ENCODE measurements around the gene COA6. TPM values are rescaled to one million over a fixed set of nuclear protein-coding genes. Genes with fewer than 3 reads are reported as not detected.
A peak's percentile ranks its signal among the peaks of the same experiment; 100 is the strongest.
"Not testable (repeated sequence)": the region's sequence is repeated elsewhere in the genome, so short reads cannot be mapped to it uniquely, and the experiment has no call there.

The COA6 gene
- total RNA-seq, 1 donor from 2014 or later, result 39.0 TPM

DNA sequence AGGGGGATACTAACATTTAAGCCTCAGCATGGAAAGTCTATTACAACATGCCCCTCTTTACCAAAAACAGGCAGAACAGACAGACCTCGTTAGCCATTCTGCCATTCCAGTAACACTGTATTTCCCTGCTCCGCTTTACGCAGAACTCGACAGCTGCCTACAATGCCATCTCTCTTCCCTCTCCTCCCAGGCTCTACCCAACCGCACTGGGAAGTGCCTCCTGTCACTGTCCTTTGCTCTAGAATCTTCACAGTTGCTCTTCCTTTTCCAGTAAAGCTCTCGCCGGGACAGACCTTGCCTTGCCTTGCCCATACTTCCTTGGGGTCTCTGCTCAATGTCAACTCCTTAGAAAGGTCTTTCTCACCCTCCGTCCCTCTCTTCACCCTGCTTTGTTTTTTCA lies 22.8 kb downstream of the COA6 start:
- TF ChIP-seq, protein P1, sequence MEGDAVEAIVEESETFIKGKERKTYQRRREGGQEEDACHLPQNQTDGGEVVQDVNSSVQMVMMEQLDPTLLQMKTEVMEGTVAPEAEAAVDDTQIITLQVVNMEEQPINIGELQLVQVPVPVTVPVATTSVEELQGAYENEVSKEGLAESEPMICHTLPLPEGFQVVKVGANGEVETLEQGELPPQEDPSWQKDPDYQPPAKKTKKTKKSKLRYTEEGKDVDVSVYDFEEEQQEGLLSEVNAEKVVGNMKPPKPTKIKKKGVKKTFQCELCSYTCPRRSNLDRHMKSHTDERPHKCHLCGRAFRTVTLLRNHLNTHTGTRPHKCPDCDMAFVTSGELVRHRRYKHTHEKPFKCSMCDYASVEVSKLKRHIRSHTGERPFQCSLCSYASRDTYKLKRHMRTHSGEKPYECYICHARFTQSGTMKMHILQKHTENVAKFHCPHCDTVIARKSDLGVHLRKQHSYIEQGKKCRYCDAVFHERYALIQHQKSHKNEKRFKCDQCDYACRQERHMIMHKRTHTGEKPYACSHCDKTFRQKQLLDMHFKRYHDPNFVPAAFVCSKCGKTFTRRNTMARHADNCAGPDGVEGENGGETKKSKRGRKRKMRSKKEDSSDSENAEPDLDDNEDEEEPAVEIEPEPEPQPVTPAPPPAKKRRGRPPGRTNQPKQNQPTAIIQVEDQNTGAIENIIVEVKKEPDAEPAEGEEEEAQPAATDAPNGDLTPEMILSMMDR (IDR thresholded peaks at IDR 0.05; ENCODE audit: borderline replicate concordance), result no peak
- Histone ChIP-seq H3K9me3 (replicated peaks) (no peaks in the 10 kb centered on the region), H3K27me3 (ENCODE audit: low read depth) (no peaks in the 10 kb centered on the region), H3K36me3 (peaks cover 32% of the 10 kb centered on the region), H3K27ac (replicated peaks) (no peak overlapping the region), H3K4me3 (no peak overlapping the region), H3K4me1 (peaks cover 5% of the 10 kb centered on the region)
- no peak for DNase-seq
- intact Hi-C loops (cut with micrococcal nuclease), result no loop called here

DNA sequence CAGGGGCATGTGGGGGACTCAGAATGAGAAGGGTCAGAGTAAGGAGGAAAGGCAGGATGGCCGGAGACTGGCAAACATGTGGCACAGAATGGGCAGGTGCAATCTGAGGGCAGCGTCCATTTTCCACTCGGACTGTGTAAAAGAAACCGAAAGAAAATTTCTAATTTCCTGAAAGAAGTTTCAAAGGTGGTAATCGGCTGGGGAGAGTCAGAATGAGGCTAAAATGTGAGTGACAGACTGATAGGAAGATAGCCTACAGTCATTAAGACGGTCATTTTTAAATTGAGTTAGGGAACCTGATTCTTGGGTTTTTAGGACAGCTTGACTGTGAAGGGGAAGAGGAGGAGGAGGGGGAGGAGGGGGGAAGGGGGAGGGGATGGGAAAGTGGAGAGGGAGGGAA lies 23.6 kb downstream of the COA6 start:
- TF ChIP-seq, protein P1 (IDR thresholded peaks at IDR 0.05; ENCODE audit: borderline replicate concordance), result no peak
- DNase-seq, result no peak
- intact Hi-C loops (cut with micrococcal nuclease), result no loop called here
- Histone ChIP-seq H3K9me3 (replicated peaks) (no peaks in the 10 kb centered on the region), H3K4me1 (peaks cover 5% of the 10 kb centered on the region), H3K4me3 (no peak overlapping the region), H3K27me3 (ENCODE audit: low read depth) (no peaks in the 10 kb centered on the region), H3K27ac (replicated peaks) (no peak overlapping the region), H3K36me3 (peaks cover 25% of the 10 kb centered on the region)

DNA sequence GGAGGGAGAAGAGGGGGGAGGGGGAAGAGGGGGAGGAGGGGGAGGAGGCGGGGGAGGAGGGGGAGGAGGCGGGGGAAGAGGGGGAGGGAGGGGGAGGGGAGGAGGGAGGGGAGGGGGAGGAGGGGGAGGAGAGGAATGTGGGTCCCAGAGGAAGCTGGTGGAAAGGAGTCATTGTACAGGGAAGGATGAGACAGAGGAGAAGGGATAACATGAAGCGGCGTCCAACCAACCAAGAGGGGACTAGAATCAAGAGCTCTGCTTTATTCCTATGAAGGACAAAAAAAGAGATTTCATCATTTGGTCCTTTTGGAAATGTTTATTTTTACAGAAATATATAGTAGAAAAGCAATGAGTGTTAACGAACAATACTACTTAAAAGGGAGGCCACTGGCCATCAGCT lies 24.5 kb downstream of the COA6 start:
- intact Hi-C loops (cut with micrococcal nuclease), result no loop called here

GRCh38 chr1:234398849-234399381 lies 25.7 kb downstream of the COA6 start:
- no peak for DNase-seq
- Histone ChIP-seq H3K4me1 (peaks cover 5% of the 10 kb centered on the region), H3K4me3 (no peak overlapping the region), H3K36me3 (peaks cover 5% of the 10 kb centered on the region), H3K9me3 (replicated peaks) (no peaks in the 10 kb centered on the region), H3K27me3 (ENCODE audit: low read depth) (no peaks in the 10 kb centered on the region), H3K27ac (replicated peaks) (no peak overlapping the region)
- intact Hi-C loops (cut with micrococcal nuclease), result no loop called here
- TF ChIP-seq, protein P1 (IDR thresholded peaks at IDR 0.05; ENCODE audit: borderline replicate concordance), result no peak

More for the DNA sequence above, 24.5 kb downstream of the COA6 start:
- H3K4me3 ChIP-seq, result no peak overlapping the region
- H3K9me3 ChIP-seq (replicated peaks), result no peaks in the 10 kb centered on the region
- TF ChIP-seq, protein P1 (IDR thresholded peaks at IDR 0.05; ENCODE audit: borderline replicate concordance), result no peak
- no peak for DNase-seq
- H3K4me1 ChIP-seq, result peaks cover 5% of the 10 kb centered on the region
- H3K27me3 ChIP-seq (ENCODE audit: low read depth), result no peaks in the 10 kb centered on the region
- H3K27ac ChIP-seq (replicated peaks), result no peak overlapping the region
- H3K36me3 ChIP-seq, result peaks cover 17% of the 10 kb centered on the region

DNA sequence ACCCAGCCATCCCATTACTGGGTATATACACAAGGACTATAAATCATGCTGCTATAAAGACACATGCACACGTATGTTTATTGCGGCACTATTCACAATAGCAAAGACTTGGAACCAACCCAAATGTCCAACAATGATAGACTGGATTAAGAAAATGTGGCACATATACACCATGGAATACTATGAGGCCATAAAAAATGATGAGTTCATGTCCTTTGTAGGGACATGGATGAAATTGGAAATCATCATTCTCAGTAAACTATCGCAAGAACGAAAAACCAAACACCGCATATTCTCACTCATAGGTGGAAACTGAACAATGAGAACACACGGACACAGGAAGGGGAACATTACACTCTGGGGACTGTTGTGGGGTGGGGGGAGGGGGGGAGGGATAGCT lies 26.3 kb downstream of the COA6 start:
- H3K27ac ChIP-seq (replicated peaks); H3K4me1 ChIP-seq; H3K36me3 ChIP-seq; H3K9me3 ChIP-seq (replicated peaks); H3K27me3 ChIP-seq (ENCODE audit: low read depth); H3K4me3 ChIP-seq; DNase-seq; intact Hi-C loops (cut with micrococcal nuclease): not testable (repeated sequence)

- Histone ChIP-seq H3K4me1 (peaks cover 5% of the 10 kb centered on the region), H3K4me3 (no peak overlapping the region), H3K27ac (replicated peaks) (peak overlapping the region; percentile 56), H3K27me3 (ENCODE audit: low read depth) (no peaks in the 10 kb centered on the region), H3K9me3 (replicated peaks) (no peaks in the 10 kb centered on the region), H3K36me3 (peaks cover 10% of the 10 kb centered on the region)
- TF ChIP-seq, protein P1 (IDR thresholded peaks at IDR 0.05; ENCODE audit: borderline replicate concordance), result no peak
- DNase-seq, result no peak
- intact Hi-C loops (cut with micrococcal nuclease), result no loop called here
Measured at GRCh38 chr1:234400773-234401172, 27.5 kb downstream of the COA6 start.
